ENCODE results near the gene ETFRF1. TPM values are rescaled to one million over a fixed set of nuclear protein-coding genes. Genes with fewer than 3 reads are reported as not detected.
A peak's percentile ranks its signal among the peaks of the same experiment; 100 is the strongest.

Gene ETFRF1
- total and polyA plus RNA-seq, 5 donors: 48.5 to 76.0 (median 58.0) TPM

DNA sequence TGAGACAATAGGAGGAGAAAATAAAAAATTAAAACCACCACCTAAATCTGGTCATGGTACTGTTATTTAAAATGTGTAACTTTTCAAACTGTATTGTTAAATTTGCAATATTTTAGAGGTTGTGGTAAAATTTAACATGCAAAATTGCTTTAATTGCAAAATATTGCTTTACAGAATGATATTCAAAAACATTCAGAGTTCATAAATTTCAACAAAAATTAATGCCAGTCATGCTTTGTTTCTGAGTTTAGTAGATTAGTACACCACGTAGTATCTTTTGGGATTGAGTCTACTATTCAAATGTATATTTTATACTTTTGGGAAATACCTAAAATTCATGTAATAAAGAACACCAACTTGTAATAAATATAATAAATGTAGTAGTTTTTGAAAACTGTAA, 18.3 kb downstream of the ETFRF1 start:
- intact Hi-C loops (cut with DNase I): no loop called here

DNA sequence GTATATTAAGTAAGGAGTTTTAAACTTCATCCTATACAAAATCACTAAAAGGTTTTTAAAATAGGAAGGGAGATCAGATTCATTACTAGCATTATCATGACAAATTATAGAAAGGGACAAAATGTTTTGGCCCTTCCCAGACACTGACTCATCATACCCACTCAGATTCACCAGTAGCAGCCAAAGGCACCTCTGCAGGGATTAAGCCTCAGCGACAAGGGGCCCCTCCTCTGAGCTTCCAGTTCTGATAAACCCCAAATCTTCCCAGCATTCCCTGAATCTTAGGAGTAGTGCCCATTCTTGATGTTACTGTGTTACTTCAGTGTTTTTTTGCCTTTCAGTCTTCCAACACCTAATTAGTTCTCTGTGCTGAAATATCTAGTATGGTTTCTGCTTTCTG, 41.2 kb downstream of the ETFRF1 start:
- DNase-seq (peak; percentile 29 to 61 (median 49)), ATAC-seq (peak; percentile 74 to 87)
- WGBS: 40% methylated on average over 1 of the region's 1 CpG
- Histone ChIP-seq H3K4me1 (ENCODE audit: control insufficient read depth, insufficient read depth, low read length) (no peaks in the 10 kb centered on the region), H3K27ac (ENCODE audit: low read length) (no peak overlapping the region), H3K9me3 (ENCODE audit: control insufficient read depth, low read length) (no peaks in the 10 kb centered on the region), H3K27me3 (ENCODE audit: control insufficient read depth, insufficient read depth) (no peaks in the 10 kb centered on the region), H3K4me3 (ENCODE audit: low read length) (no peak overlapping the region)
- intact Hi-C loops (cut with DNase I): no loop called here

More for the DNA sequence above, 18.3 kb downstream of the ETFRF1 start:
- H3K9me3 ChIP-seq (ENCODE audit: control insufficient read depth, low read length): no peaks in the 10 kb centered on the region
- 95% methylated on average over 1 of the region's 1 CpG for WGBS
- no peak overlapping the region for H3K27ac ChIP-seq (ENCODE audit: low read length)
- H3K4me3 ChIP-seq (ENCODE audit: low read length): no peak overlapping the region
- no peaks in the 10 kb centered on the region for H3K27me3 ChIP-seq (ENCODE audit: control insufficient read depth, insufficient read depth)
- H3K4me1 ChIP-seq (ENCODE audit: control insufficient read depth, insufficient read depth, low read length): no peaks in the 10 kb centered on the region
- ATAC-seq: no peak
- no peak for DNase-seq

DNA sequence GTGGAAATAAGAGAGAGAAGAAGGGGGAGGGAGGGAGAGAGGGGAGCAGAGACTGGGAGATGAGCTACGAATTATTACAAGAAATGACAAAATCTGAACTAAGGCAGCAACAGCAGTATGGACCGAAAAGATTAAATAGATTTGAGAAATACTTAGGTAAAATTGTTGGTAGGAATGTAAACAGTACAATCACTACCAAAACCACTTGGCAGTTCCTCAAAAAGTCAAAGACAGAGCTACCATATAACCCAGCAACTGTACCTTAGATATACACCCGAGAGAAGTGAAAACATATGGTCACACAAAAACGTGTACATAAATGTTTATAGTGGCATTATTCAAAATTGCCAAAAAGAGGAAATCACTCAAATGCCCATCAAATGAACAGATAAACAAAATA, 41.6 kb downstream of the ETFRF1 start:
- no peaks in the 10 kb centered on the region for H3K9me3 ChIP-seq (ENCODE audit: control insufficient read depth, low read length)
- WGBS: 88% methylated on average over 4 of the region's 4 CpGs
- H3K27ac ChIP-seq (ENCODE audit: low read length): no peak overlapping the region
- DNase-seq: no peak
- no peak overlapping the region for H3K4me3 ChIP-seq (ENCODE audit: low read length)
- no peaks in the 10 kb centered on the region for H3K4me1 ChIP-seq (ENCODE audit: control insufficient read depth, insufficient read depth, low read length)
- H3K27me3 ChIP-seq (ENCODE audit: control insufficient read depth, insufficient read depth): no peaks in the 10 kb centered on the region
- ATAC-seq: no peak
- intact Hi-C loops (cut with DNase I): no loop called here

DNA sequence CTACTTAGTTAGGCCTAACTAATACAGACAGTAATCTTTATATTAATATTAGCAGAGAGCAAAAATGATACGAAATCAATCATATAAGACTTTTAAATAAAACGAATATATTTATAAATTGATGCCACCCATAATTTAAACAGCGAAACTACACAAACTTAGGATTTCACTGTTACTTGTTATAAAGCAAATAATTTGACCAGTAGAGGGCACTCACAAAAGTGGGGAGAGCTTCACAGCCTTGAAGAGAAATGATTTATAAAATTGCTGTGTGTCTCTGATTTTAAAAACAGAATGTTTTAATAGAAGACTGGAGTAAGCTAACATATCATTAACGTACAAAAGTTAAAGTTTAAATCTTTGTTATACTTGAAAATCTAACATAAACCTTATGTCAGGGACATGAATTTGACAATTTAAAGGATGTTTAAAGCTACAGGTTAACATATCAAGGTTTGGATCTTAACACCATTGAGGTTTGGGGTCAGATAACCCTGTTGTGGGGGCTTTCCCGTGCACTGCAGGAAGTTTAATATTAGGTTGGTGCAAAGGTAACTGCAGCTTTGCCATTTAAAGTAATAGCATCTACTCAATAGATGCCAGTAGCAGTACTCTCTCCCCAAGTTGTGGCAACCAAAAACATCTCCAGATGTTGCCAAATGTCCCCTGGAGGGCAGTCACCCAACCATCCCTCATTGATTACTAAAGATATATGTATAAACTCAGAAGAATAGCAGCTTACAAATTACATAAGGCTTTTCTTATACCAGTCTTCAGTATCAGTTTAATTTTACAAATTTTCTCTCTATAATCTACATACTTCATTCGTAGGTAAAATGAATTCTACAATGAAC, 46.4 kb downstream of the ETFRF1 start:
- WGBS: 45% methylated on average over 6 of the region's 6 CpGs
- intact Hi-C loops (cut with DNase I): no loop called here
- Histone ChIP-seq H3K4me1 (ENCODE audit: control insufficient read depth, insufficient read depth, low read length) (no peaks in the 10 kb centered on the region), H3K27ac (ENCODE audit: low read length) (no peak overlapping the region), H3K27me3 (ENCODE audit: control insufficient read depth, insufficient read depth) (no peaks in the 10 kb centered on the region), H3K9me3 (ENCODE audit: control insufficient read depth, low read length) (no peaks in the 10 kb centered on the region), H3K4me3 (ENCODE audit: low read length) (no peak overlapping the region)
- ATAC-seq (no peak), DNase-seq (no peak)

DNA sequence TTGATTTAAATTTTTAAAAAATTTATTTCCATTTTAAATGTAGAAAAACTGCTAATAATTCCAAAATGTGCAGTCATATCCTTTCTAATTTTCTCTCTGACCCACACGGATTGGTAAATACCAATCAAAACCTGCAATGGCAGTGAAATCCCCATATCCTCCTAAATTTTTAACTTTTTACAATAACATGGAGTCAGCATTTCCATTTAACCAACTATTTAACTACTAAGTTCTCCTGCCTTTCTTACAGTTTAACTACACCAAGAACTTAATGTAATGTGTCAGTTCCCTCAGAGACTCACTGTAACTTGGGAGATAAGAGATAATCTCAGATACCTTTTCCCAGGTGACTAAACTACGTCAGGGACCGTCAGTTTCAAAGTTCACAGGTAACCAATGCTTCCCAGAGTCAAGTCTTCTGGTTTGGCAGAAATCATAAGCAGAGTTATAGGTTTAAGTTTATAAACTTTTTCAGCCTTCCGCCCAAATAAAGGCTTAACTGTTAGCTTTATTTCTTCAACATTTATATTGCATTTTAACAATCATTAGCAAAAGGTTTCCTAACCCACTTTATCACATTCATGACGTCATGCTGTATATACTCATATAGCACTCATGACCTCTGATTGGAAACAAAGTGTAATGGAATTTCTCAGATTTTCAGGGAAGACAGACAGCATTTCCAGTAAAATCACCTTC, 48.1 kb downstream of the ETFRF1 start:
- Histone ChIP-seq H3K27me3 (ENCODE audit: control insufficient read depth, insufficient read depth) (no peaks in the 10 kb centered on the region), H3K27ac (ENCODE audit: low read length) (no peak overlapping the region), H3K9me3 (ENCODE audit: control insufficient read depth, low read length) (no peaks in the 10 kb centered on the region), H3K4me3 (ENCODE audit: low read length) (no peak overlapping the region), H3K4me1 (ENCODE audit: control insufficient read depth, insufficient read depth, low read length) (no peaks in the 10 kb centered on the region)
- DNase-seq: no peak
- no peak for ATAC-seq
- intact Hi-C loops (cut with DNase I): no loop called here
- WGBS: 73% methylated on average over 5 of the region's 5 CpGs

DNA sequence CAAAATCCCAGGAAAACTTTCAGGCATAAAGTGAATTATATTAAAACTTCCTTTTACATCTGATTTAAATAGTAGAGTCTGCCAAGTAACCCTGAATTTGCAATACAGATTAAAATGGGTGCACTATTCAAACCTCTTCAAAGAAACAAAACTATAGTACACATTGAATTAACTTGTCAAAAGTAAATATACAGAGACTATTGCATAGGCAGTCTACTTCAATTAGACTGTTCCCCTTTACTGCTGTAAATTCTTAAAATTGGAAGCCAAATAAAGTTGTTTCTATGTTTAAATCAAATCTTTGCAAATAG, 48.6 kb downstream of the ETFRF1 start:
- Histone ChIP-seq H3K4me1 (ENCODE audit: control insufficient read depth, insufficient read depth, low read length) (no peaks in the 10 kb centered on the region), H3K4me3 (ENCODE audit: low read length) (no peak overlapping the region), H3K27ac (ENCODE audit: low read length) (no peak overlapping the region), H3K27me3 (ENCODE audit: control insufficient read depth, insufficient read depth) (no peaks in the 10 kb centered on the region), H3K9me3 (ENCODE audit: control insufficient read depth, low read length) (no peaks in the 10 kb centered on the region)
- intact Hi-C loops (cut with DNase I): no loop called here
- DNase-seq (no peak), ATAC-seq (no peak)

DNA sequence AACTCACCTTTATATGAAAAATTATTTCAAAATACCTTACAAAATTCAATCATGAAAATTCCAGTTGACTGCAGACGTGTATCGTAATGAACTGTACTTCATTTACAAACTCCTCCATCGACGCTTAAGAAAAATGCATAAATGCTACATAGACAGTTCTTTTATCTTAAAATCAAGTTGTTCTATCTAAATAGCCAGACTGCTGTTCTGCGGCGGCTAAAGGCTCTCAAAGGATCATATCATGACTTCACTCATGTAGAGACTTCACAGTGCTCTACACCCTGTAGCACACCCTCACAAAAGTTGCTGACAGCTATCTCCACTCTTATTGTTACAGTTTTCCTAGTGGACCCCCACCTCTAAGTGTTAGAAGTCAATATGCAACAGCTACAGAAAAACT, 50.5 kb downstream of the ETFRF1 start:
- Histone ChIP-seq H3K4me1 (ENCODE audit: control insufficient read depth, insufficient read depth, low read length) (no peaks in the 10 kb centered on the region), H3K9me3 (ENCODE audit: control insufficient read depth, low read length) (no peaks in the 10 kb centered on the region), H3K4me3 (ENCODE audit: low read length) (no peak overlapping the region), H3K27ac (ENCODE audit: low read length) (no peak overlapping the region), H3K27me3 (ENCODE audit: control insufficient read depth, insufficient read depth) (no peaks in the 10 kb centered on the region)
- no peak for DNase-seq
- intact Hi-C loops (cut with DNase I): no loop called here
- 92% methylated on average over 6 of the region's 6 CpGs for WGBS
- ATAC-seq: no peak

DNA sequence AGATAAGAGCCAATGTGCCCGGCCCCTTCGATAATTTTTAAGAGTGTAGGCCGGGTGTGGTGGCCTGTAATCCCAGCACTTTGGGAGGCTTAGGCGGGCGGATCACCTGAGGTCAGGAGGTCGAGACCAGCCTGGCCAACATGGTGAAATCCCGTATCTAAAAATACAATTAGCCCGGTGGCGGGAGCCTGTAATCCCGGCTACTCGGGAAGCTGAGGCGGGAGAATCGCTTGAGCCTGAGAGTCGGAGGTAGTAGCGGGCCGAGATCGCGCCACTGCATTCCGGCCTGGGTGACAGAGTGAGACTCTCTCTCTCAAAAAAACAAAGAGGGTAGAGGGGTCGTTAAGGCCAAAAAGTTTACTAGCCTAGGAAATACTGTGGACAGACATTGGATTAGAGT, 53.1 kb downstream of the ETFRF1 start:
- Histone ChIP-seq H3K4me3 (ENCODE audit: low read length) (no peak overlapping the region), H3K27me3 (ENCODE audit: control insufficient read depth, insufficient read depth) (no peaks in the 10 kb centered on the region), H3K9me3 (ENCODE audit: control insufficient read depth, low read length) (no peaks in the 10 kb centered on the region), H3K27ac (ENCODE audit: low read length) (no peak overlapping the region), H3K4me1 (ENCODE audit: control insufficient read depth, insufficient read depth, low read length) (no peaks in the 10 kb centered on the region)
- DNase-seq: peak in 1 of 3 donors; percentile 18
- no peak for ATAC-seq
- intact Hi-C loops (cut with DNase I): no loop called here
- WGBS: 97% methylated on average over 20 of the region's 20 CpGs

DNA sequence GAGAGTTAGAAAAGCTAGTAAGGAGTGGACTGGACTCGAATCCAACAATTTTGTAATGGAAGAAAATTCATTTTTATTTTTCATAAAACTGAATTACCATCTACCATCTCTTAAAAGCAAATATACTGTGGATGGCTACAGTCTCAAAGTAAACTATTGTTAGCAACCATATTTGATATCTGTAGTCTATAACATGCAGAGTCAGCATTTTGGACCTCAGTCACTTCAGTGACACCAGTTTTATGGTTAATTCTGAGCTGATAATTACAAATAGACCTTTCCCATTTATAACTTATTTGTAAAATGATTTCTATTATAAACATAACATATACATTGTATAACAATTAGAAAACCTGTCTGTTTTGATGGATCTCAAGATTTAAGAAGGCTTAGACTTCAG, 53.7 kb downstream of the ETFRF1 start:
- 96% methylated on average over 1 of the region's 1 CpG for WGBS
- Histone ChIP-seq H3K4me1 (ENCODE audit: control insufficient read depth, insufficient read depth, low read length) (no peaks in the 10 kb centered on the region), H3K9me3 (ENCODE audit: control insufficient read depth, low read length) (no peaks in the 10 kb centered on the region), H3K4me3 (ENCODE audit: low read length) (no peak overlapping the region), H3K27me3 (ENCODE audit: control insufficient read depth, insufficient read depth) (no peaks in the 10 kb centered on the region), H3K27ac (ENCODE audit: low read length) (no peak overlapping the region)
- intact Hi-C loops (cut with DNase I): no loop called here
- DNase-seq (no peak), ATAC-seq (no peak)

DNA sequence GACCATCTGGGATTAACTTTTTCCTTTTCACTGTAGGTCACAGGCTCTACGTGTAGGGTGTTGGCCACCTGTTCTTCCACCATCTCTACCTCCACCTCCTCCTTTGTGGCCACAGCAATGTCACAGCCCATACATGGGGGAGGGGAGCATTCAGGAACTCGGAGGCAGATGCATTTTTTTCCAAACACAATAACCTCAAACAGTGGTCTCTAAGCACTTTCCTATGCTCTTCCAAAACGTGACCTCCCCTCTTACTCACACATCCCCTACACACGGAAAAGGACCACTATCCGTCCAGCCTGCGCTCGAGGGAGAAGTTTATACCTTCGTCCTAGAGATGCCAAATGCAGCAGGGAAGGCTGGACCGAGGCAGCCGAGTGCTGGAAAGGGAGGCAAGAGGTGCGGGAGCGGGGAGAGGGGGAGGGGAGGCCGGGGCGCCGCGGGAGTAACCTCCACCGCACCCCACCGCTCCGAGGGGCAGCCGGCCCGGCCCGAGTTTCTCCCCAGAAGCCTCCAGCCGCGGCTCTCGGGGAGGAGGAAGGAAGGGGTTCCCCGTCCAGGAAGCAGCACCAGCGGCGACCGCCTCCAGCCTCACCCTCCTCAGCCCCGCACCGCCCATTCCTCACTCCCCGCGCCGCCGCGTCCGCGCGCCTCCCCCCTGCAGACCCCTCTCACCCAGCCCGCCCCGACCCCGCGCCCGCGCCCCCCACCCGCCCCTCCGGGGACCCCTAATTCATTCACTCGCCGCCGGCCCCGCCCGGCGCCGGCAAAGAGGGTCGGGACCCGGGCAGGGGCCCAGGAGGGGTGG, 55.1 kb downstream of the ETFRF1 start:
- H3K4me1 ChIP-seq (ENCODE audit: control insufficient read depth, insufficient read depth, low read length): no peaks in the 10 kb centered on the region
- peak; percentile 67 to 85 (median 84) for DNase-seq
- peak overlapping the region; percentile 99 for H3K4me3 ChIP-seq (ENCODE audit: low read length)
- H3K27me3 ChIP-seq (ENCODE audit: control insufficient read depth, insufficient read depth): no peaks in the 10 kb centered on the region
- ATAC-seq: peak; percentile 61 to 64
- under 1% methylated on average over 56 of the region's 56 CpGs for WGBS
- intact Hi-C loops (cut with DNase I): loop anchor here in 1 of 4 donors (5.0 kb wide), 1 partner anchor 132 kb away; no protein-coding TSS in a partner anchor
- no peaks in the 10 kb centered on the region for H3K9me3 ChIP-seq (ENCODE audit: control insufficient read depth, low read length)
- H3K27ac ChIP-seq (ENCODE audit: low read length): peak overlapping the region; percentile 86

Data from right cardiac atrium (tissue), 5 donors.